Tibial artery (tissue), 4 donors: ENCODE measurements around the gene EPHB2.
A peak's percentile ranks its signal among the peaks of the same experiment; 100 is the strongest.
"Not testable (repeated sequence)": the region's sequence is repeated elsewhere in the genome, so short reads cannot be mapped to it uniquely, and the experiment has no call there.

ENCODE experiments used
- DNase-seq, 2 donors: peaks; one replicate each; pipeline ENCODE4 v3.0.0-alpha.2; 2019
- H3K27ac ChIP-seq, 2 donors: fragments of 200-600 bp; sonication (generic) in 1 of 2; 1 replicate in 1 of 2; 2 replicates in 1 of 2; pipeline ENCODE4 v1.5.1; 2018 to 2019; ENCODE audit warnings: mild to moderate bottlenecking in 1 of 2
- H3K27me3 ChIP-seq, 2 donors: fragments of 200-600 bp; sonication (generic) in 1 of 2; one replicate each; pipeline versions ENCODE4 v1.5.1 to v1.6.0; 2016 to 2019
- H3K36me3 ChIP-seq, 3 donors: fragments of 200-600 bp; sonication (generic) in 2 of 3; one replicate each; pipeline ENCODE4 v1.5.1; 2016 to 2019; ENCODE audit warnings: mild to moderate bottlenecking in 2 of 3
- H3K4me1 ChIP-seq, 4 donors: fragments of 200-600 bp; sonication (generic) in 2 of 4; 1 replicate in 3 of 4; 2 replicates in 1 of 4; pipeline ENCODE4 v1.5.1; 2016 to 2019
- H3K4me3 ChIP-seq, 2 donors: fragments of 200-600 bp; sonication (generic) in 1 of 2; 1 replicate in 1 of 2; 2 replicates in 1 of 2; pipeline ENCODE4 v1.5.1; 2018 to 2019; ENCODE audit warnings: mild to moderate bottlenecking in 2 of 2
- H3K9me3 ChIP-seq, 3 donors: fragments of 200-600 bp; sonication (generic) in 1 of 3; one replicate each; pipeline ENCODE4 v1.5.1; 2016 to 2019
- intact Hi-C: fragments of 100-400 bp; cut with DNase I; formaldehyde crosslinking; loops from one replicate; pipeline ENCODE4 v1.15.0; 2023; ENCODE audit warnings: low total_unique reads
- TF ChIP-seq, protein P1 (sequence below), 2 experiments: fragments of 200-600 bp in 1 of 2; fragments of 450-650 bp in 1 of 2; IDR thresholded peaks; one replicate each; pipeline ENCODE4 v1.5.1; 2017 to 2019; ENCODE audit warnings: antibody characterized with exemption in 2 of 2, mild to moderate bottlenecking in 1 of 2, moderate library complexity in 1 of 2

Gene EPHB2

DNA sequence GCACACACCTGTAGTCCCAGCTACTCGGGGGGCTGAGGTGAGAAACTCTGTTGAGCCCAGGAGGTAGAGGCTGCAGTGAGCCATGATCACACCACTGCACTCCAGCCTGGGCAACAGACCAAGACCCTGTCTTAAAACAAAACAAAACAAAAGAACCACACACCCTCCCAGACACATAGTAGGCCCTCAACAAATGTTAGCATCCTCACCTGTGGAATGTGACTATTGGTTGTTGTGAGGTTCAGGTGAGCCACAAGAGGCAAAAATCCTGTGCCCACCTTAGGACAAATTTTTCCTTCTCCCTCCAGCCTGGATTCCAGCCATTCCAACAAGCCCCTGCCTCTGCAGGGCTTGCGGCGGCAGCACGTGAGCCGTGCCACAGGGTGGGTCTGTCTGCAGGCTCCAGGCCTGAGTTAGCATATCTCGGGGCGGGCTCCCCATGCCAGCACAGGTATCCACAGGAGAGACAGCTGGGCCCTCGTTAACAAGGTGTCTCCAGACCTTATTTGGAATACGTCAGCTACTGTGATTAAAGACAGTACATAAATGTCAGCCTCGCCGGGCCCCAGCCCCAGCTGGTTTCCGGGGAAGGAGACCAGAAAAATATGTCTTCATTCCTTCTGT is 40.2 kb upstream of the EPHB2 start:
- H3K4me3 ChIP-seq, result no peak overlapping the region
- H3K4me1 ChIP-seq, result no peaks in the 10 kb centered on the region
- H3K36me3 ChIP-seq, result no peaks in the 10 kb centered on the region
- no peaks in the 10 kb centered on the region for H3K9me3 ChIP-seq
- peaks cover 0 to 62% of the 10 kb centered on the region in 2 donors for H3K27me3 ChIP-seq
- no peak for DNase-seq
- H3K27ac ChIP-seq, result no peak overlapping the region
- TF ChIP-seq, protein P1, sequence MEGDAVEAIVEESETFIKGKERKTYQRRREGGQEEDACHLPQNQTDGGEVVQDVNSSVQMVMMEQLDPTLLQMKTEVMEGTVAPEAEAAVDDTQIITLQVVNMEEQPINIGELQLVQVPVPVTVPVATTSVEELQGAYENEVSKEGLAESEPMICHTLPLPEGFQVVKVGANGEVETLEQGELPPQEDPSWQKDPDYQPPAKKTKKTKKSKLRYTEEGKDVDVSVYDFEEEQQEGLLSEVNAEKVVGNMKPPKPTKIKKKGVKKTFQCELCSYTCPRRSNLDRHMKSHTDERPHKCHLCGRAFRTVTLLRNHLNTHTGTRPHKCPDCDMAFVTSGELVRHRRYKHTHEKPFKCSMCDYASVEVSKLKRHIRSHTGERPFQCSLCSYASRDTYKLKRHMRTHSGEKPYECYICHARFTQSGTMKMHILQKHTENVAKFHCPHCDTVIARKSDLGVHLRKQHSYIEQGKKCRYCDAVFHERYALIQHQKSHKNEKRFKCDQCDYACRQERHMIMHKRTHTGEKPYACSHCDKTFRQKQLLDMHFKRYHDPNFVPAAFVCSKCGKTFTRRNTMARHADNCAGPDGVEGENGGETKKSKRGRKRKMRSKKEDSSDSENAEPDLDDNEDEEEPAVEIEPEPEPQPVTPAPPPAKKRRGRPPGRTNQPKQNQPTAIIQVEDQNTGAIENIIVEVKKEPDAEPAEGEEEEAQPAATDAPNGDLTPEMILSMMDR (IDR thresholded peaks at IDR 0.05), result no peak
- intact Hi-C loops, result no loop called here

DNA sequence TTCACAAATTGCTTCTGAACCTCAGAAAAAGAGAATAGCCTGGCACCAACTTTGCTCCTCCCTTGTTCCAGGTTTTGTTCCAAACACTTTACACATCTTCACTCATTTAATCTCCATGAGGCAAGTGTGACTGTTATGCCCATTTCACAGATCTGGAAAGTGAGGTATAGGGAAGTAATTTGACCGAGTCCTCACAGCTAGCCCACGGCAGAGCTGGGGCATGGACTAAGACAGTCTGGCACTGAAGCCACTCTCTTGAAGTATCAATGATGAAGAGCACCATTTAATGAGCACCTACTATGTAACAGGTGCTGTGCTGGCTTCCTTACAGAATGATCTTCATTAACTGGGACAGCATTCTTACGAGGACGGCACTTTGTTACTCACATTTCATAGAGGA is 38.6 kb upstream of the EPHB2 start:
- peaks cover 0 to 71% of the 10 kb centered on the region in 2 donors for H3K27me3 ChIP-seq
- intact Hi-C loops, result no loop called here

DNA sequence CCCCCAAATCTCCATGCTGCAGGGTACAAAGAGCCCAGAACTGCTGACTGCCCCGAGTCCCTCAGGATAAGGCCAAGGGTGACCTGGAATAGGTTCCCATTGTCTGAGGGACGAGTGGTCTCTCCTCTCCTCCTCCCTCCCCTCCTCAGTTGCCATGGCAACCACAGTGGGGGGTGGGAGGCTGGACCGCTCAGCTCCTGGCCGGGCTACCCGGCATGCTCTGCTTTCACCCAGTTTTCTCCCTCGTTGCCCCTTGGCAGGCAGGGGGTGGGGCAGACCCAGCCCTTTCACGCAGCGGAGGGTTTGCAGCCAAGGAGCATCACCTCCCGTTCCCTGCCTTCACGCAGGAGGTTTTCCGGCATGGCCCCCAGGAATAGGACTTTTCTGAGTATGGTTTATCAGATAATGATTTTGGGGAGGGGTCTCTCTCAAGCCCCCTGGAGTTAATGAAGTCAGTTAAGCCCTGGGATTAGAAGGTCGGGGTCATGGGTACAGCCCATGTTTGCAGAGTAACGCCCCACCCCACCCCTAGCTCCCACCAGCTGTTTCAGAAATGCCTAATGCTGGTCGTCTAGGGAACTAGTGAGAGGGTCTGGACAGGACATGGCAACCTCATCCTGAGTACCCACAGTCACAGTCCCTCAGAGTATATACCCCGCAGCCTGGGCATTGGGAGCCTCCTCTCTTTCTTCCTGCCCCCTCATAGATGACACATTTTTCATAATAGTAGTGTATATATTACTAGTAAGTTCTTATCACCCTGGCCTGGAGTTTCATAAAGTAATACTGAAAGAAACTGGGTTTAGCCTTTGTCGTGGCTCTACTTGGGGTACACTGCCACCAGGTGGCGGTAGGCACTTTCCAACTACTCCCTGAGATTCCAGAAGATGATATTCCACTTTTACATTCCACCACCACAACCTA is 36.9 kb upstream of the EPHB2 start:
- peaks cover 0 to 74% of the 10 kb centered on the region in 2 donors for H3K27me3 ChIP-seq
- TF ChIP-seq, protein P1 (IDR thresholded peaks at IDR 0.05), result peak; percentile 37 to 41
- peak in 1 of 2 donors; percentile 62 for DNase-seq

More for the DNA sequence above, 38.6 kb upstream of the EPHB2 start:
- TF ChIP-seq, protein P1 (IDR thresholded peaks at IDR 0.05), result no peak
- DNase-seq, result no peak
- Histone ChIP-seq H3K27ac (no peak overlapping the region), H3K4me3 (no peak overlapping the region), H3K9me3 (no peaks in the 10 kb centered on the region), H3K4me1 (no peaks in the 10 kb centered on the region), H3K36me3 (no peaks in the 10 kb centered on the region)

DNA sequence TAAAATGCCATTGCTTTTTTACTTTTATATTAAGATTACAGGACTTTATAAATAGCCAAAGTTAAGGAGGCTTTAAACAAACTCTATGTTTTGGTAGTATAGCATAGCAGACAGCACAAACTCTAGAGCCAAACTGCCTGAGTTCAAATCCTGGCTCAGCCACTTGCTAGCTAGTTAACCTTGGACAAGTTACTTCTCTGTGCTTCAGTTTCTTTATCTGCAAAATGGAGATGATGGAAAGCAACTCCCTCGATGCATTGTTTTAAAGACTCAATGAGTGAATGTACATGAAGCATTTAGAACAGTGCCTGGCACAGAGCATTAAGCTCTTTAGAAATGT is 36.3 kb upstream of the EPHB2 start:
- no peak overlapping the region for H3K27ac ChIP-seq
- DNase-seq, result no peak
- no peaks in the 10 kb centered on the region for H3K4me1 ChIP-seq
- H3K36me3 ChIP-seq, result no peaks in the 10 kb centered on the region
- H3K27me3 ChIP-seq, result peaks cover 0 to 74% of the 10 kb centered on the region in 2 donors
- no peaks in the 10 kb centered on the region for H3K9me3 ChIP-seq
- intact Hi-C loops, result no loop called here
- no peak overlapping the region for H3K4me3 ChIP-seq
- TF ChIP-seq, protein P1 (IDR thresholded peaks at IDR 0.05), result no peak

More for the DNA sequence above, 36.9 kb upstream of the EPHB2 start:
- Histone ChIP-seq H3K9me3 (no peaks in the 10 kb centered on the region), H3K36me3 (no peaks in the 10 kb centered on the region), H3K27ac (no peak overlapping the region), H3K4me1 (no peaks in the 10 kb centered on the region), H3K4me3 (no peak overlapping the region)
- intact Hi-C loops, result no loop called here

DNA sequence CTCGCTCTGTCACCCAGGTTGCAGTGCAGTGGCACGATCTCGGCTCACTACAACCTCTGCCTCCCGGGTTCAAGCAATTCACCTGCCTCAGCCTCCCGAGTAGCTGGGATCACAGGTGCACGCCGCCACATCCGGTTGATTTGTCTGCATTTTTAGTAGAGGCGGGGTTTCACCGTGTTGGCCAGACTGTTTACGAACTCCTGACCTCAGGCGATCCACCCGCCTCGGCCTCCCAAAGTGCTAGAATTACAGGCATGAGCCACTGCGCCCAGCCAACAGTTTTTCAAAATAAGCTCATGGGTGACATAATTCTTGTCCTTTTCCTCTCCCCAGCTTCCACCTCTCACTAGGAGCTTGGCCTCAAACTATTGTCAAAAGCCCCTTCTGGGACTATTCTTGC is 34.5 kb upstream of the EPHB2 start:
- H3K4me3 ChIP-seq, H3K36me3 ChIP-seq, H3K27ac ChIP-seq, DNase-seq, intact Hi-C loops, H3K4me1 ChIP-seq, H3K9me3 ChIP-seq: not testable (repeated sequence)
- H3K27me3 ChIP-seq, result peaks cover 0 to 61% of the 10 kb centered on the region in 2 donors

DNA sequence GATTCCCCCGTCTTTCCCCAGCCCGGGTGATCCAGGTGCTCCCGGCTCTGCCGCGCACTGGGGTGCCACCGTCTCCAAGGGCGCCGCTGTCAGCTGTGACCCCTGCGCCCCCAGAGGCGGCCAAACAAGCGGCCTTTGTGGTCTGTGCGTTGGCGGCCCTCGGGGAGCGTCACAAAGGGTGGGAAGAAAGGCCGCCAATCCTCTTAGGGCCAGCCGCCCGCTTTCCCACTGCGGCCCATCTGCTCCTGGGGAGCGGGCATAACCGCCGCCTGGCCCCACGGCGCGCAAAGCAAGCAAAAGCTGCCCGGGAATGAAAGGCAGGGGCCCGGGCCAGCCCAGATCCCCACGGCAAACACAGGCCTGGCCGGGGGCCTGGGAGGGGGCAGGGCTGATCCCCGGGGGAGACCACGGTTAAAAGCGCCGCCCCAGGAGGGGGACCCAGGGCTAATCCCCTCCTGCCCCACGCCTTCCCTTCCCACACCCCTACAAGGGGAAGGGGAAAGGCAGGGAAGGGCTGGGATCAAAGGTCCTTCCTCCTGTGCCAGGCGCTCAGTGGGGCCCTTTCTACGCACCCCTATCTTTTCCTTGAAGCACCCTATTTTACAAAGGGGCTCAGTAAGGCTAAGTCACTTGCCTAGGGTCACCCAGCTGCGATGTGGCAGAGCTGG is 33.6 kb upstream of the EPHB2 start:
- H3K4me1 ChIP-seq, result no peaks in the 10 kb centered on the region
- TF ChIP-seq, protein P1 (IDR thresholded peaks at IDR 0.05), result no peak
- H3K27me3 ChIP-seq, result peaks cover 0 to 59% of the 10 kb centered on the region in 2 donors
- no peak overlapping the region for H3K27ac ChIP-seq
- H3K4me3 ChIP-seq, result no peak overlapping the region
- no peaks in the 10 kb centered on the region for H3K36me3 ChIP-seq
- no peaks in the 10 kb centered on the region for H3K9me3 ChIP-seq
- intact Hi-C loops, result no loop called here
- no peak for DNase-seq
